HG02981 (cell line): ENCODE data around the gene CUEDC2.

Experiments used
- ATAC-seq: cut with Tn5 transposase; IDR thresholded peaks from one replicate; pipeline ENCODE4 v1.9.1; 2021; ENCODE audit warnings: mild to moderate bottlenecking, moderate library complexity; ENCODE audit not compliant: unreplicated experiment

The CUEDC2 gene

GRCh38 chr10:102397222-102398171, 34.9 kb downstream of the CUEDC2 start:
- no peak for ATAC-seq

- no peak for ATAC-seq
Measured at GRCh38 chr10:102396730-102397151, 35.6 kb downstream of the CUEDC2 start.

GRCh38 chr10:102396317-102396650, 36.1 kb downstream of the CUEDC2 start:
- ATAC-seq, result no peak

GRCh38 chr10:102395400-102396316, 36.7 kb downstream of the CUEDC2 start, which contains the start of gene NFKB2:
Gene NFKB2, plus strand, starts transcription at chr10:102395705. Its CDS starts 255 bp downstream, at chr10:102395960.
- peak; percentile 26 for ATAC-seq

- peak; percentile 1 for ATAC-seq
Measured at GRCh38 chr10:102394801-102395399, 37.5 kb downstream of the CUEDC2 start.

- ATAC-seq, result peak; percentile 81
Measured at GRCh38 chr10:102394079-102394800, 38.1 kb downstream of the CUEDC2 start.

- no peak for ATAC-seq
Measured at GRCh38 chr10:102393411-102394078, 38.8 kb downstream of the CUEDC2 start.

GRCh38 chr10:102392306-102392705, 40.1 kb downstream of the CUEDC2 start:
- ATAC-seq, result no peak

GRCh38 chr10:102389894-102390293, 42.5 kb downstream of the CUEDC2 start:
- ATAC-seq, result no peak

GRCh38 chr10:102384606-102385429, 47.6 kb downstream of the CUEDC2 start:
- no peak for ATAC-seq

- no peak for ATAC-seq
Measured at GRCh38 chr10:102384053-102384452, 48.3 kb downstream of the CUEDC2 start.

- no peak for ATAC-seq
Measured at GRCh38 chr10:102382871-102383270, 49.5 kb downstream of the CUEDC2 start.

GRCh38 chr10:102381983-102382382, 50.4 kb downstream of the CUEDC2 start:
- no peak for ATAC-seq

- no peak for ATAC-seq
Measured at GRCh38 chr10:102379383-102379782, 53.0 kb downstream of the CUEDC2 start.

GRCh38 chr10:102376901-102377300, 55.5 kb downstream of the CUEDC2 start:
- ATAC-seq, result no peak

- no peak for ATAC-seq
Measured at GRCh38 chr10:102375867-102376266, 56.5 kb downstream of the CUEDC2 start.

- ATAC-seq, result no peak
Measured at GRCh38 chr10:102375250-102375649, 57.1 kb downstream of the CUEDC2 start.
